Lower leg skin (tissue), 3 donors: ENCODE data around the gene LRRTM3.

Source experiments
- POLR2A ChIP-seq, 2 donors: fragments of 450-650 bp; IDR thresholded peaks; one replicate each; pipeline ENCODE4 v1.6.1; 2016 to 2017; ENCODE audit warnings: antibody characterized with exemption in 2 of 2, mild to moderate bottlenecking in 1 of 2, moderate library complexity in 1 of 2
- TF ChIP-seq, protein P1 (sequence below), 3 donors: fragments of 450-650 bp; IDR thresholded peaks; one replicate each; pipeline ENCODE4 v1.5.1; 2016; ENCODE audit warnings: antibody characterized with exemption in 3 of 3, mild to moderate bottlenecking in 3 of 3, moderate library complexity in 2 of 3

DNA sequence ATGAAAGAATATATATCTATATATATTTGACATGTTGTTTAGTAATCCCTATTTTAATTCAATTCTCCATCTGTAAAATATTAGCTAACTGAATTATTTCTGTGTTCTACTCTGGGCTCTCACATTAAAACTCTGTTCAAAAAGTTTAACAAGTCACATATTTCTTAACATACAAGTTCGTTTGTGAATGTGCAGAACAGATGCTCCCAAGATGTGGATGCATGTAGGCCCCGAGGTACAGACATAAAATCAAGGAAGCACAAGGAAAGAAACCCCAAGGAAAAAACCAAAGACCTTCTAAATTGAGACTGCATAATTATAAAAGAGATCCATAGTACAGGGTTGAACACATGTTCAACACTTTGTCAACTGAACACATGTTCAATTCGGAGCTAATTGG is 175.1 kb downstream of the LRRTM3 start:
- TF ChIP-seq, protein P1, sequence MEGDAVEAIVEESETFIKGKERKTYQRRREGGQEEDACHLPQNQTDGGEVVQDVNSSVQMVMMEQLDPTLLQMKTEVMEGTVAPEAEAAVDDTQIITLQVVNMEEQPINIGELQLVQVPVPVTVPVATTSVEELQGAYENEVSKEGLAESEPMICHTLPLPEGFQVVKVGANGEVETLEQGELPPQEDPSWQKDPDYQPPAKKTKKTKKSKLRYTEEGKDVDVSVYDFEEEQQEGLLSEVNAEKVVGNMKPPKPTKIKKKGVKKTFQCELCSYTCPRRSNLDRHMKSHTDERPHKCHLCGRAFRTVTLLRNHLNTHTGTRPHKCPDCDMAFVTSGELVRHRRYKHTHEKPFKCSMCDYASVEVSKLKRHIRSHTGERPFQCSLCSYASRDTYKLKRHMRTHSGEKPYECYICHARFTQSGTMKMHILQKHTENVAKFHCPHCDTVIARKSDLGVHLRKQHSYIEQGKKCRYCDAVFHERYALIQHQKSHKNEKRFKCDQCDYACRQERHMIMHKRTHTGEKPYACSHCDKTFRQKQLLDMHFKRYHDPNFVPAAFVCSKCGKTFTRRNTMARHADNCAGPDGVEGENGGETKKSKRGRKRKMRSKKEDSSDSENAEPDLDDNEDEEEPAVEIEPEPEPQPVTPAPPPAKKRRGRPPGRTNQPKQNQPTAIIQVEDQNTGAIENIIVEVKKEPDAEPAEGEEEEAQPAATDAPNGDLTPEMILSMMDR (IDR thresholded peaks at IDR 0.05) = no peak
- TF ChIP-seq POLR2A (IDR thresholded peaks at IDR 0.05) = no peak
